ENCODE measurements around the gene C22orf23. TPM values are rescaled to one million over a fixed set of nuclear protein-coding genes. Genes with fewer than 3 reads are reported as not detected.

C22orf23 gene
- total and polyA plus RNA-seq, 2 of the 13 experiments (the other 11 are each of a cell fraction or from before 2014, with no cell fraction given) = 0.21 to 0.24 TPM

DNA sequence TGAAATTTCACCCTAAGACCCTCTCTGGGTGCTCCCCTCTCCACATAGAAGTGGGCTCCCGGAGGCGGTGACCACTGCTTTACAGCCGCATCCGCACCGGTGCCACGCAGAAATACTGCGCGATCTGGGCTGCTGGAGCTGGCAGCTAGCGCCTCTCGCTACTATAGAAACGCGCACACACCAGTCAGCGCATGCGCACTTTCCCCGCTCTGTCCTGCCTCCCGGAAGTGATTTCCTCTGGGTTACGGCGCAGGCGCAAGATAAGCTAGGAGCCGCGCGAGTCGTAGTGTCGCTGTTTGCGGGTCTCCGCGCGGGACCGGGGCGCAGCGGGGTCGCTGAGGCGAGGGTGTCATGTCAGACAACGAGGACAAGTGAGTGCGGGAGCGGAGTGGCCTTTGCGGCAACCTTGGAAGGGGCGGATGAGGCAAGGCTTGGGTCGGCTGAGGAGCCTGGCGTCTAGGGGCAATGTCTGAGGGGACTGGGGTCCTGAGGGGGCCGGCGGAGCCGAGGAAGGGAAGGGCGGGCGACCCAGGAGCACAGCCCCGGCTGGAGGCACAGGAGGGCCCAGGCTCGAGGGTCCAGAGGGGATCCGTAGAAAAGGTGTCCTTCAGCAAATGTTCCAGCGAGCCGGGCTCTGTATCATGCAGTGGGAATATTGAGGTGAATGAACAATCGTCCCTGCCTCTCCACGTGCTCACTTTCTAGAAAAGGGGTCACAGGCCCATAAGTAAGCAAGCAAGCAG, at the start of gene C22orf23, which contains the start of gene POLR2F (continued):
- TF ChIP-seq, protein P1, sequence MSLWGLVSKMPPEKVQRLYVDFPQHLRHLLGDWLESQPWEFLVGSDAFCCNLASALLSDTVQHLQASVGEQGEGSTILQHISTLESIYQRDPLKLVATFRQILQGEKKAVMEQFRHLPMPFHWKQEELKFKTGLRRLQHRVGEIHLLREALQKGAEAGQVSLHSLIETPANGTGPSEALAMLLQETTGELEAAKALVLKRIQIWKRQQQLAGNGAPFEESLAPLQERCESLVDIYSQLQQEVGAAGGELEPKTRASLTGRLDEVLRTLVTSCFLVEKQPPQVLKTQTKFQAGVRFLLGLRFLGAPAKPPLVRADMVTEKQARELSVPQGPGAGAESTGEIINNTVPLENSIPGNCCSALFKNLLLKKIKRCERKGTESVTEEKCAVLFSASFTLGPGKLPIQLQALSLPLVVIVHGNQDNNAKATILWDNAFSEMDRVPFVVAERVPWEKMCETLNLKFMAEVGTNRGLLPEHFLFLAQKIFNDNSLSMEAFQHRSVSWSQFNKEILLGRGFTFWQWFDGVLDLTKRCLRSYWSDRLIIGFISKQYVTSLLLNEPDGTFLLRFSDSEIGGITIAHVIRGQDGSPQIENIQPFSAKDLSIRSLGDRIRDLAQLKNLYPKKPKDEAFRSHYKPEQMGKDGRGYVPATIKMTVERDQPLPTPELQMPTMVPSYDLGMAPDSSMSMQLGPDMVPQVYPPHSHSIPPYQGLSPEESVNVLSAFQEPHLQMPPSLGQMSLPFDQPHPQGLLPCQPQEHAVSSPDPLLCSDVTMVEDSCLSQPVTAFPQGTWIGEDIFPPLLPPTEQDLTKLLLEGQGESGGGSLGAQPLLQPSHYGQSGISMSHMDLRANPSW (CRISPR knock-in tag; IDR thresholded peaks at IDR 0.05; ENCODE audit: borderline replicate concordance) = no peak
- TF ChIP-seq RFX1 (IDR thresholded peaks at IDR 0.05) (peak; percentile 72; the same call in 1 of the 2 replicates), ZFP90 (CRISPR knock-in tag; IDR thresholded peaks at IDR 0.05; ENCODE audit: borderline replicate concordance) (no peak), ZBTB3 (CRISPR knock-in tag; IDR thresholded peaks at IDR 0.05; ENCODE audit: borderline replicate concordance, low read depth) (no peak), HCFC1 (IDR thresholded peaks at IDR 0.05; ENCODE audit: low read depth, low read length) (peak; percentile 25; the same call in 1 of the 2 replicates), IKZF4 (CRISPR knock-in tag; IDR thresholded peaks at IDR 0.05; ENCODE audit: borderline replicate concordance, low read depth, not compliant biosample characterization) (peak; percentile 27), NFYC (CRISPR knock-in tag; IDR thresholded peaks at IDR 0.05) (no peak), ZNF839 (CRISPR knock-in tag; IDR thresholded peaks at IDR 0.05; ENCODE audit: borderline replicate concordance) (no peak), MAF1 (CRISPR knock-in tag; IDR thresholded peaks at IDR 0.05; ENCODE audit: borderline replicate concordance) (peak; percentile 19; the same call in 1 of the 2 replicates), TOPORS (CRISPR knock-in tag; IDR thresholded peaks at IDR 0.05) (no peak), SMARCC2 (IDR thresholded peaks at IDR 0.05) (no peak)
- TF ChIP-seq, protein P2, sequence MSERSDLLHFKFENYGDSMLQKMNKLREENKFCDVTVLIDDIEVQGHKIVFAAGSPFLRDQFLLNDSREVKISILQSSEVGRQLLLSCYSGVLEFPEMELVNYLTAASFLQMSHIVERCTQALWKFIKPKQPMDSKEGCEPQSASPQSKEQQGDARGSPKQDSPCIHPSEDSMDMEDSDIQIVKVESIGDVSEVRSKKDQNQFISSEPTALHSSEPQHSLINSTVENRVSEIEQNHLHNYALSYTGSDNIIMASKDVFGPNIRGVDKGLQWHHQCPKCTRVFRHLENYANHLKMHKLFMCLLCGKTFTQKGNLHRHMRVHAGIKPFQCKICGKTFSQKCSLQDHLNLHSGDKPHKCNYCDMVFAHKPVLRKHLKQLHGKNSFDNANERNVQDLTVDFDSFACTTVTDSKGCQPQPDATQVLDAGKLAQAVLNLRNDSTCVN (CRISPR knock-in tag; IDR thresholded peaks at IDR 0.05; ENCODE audit: borderline replicate concordance) = peak; percentile 60; the same call in 1 of the 2 replicates

Data from HepG2 (cell line).